ENCODE measurements around the gene PTPRB.

GRCh38 chr12:70557583-70558191, 79.5 kb downstream of the PTPRB start:
- TF ChIP-seq, protein P1, sequence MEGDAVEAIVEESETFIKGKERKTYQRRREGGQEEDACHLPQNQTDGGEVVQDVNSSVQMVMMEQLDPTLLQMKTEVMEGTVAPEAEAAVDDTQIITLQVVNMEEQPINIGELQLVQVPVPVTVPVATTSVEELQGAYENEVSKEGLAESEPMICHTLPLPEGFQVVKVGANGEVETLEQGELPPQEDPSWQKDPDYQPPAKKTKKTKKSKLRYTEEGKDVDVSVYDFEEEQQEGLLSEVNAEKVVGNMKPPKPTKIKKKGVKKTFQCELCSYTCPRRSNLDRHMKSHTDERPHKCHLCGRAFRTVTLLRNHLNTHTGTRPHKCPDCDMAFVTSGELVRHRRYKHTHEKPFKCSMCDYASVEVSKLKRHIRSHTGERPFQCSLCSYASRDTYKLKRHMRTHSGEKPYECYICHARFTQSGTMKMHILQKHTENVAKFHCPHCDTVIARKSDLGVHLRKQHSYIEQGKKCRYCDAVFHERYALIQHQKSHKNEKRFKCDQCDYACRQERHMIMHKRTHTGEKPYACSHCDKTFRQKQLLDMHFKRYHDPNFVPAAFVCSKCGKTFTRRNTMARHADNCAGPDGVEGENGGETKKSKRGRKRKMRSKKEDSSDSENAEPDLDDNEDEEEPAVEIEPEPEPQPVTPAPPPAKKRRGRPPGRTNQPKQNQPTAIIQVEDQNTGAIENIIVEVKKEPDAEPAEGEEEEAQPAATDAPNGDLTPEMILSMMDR (IDR thresholded peaks at IDR 0.05) = no peak
- TF ChIP-seq POLR2A (IDR thresholded peaks at IDR 0.05) = no peak
